Neuronal stem cell (in vitro differentiated cells): ENCODE results near the gene EPB41.

Experiments used
- DNase-seq: peaks from one replicate; pipeline ENCODE4 v3.0.0-alpha.2; 2013; ENCODE audit warnings: low spot score
- H2AFZ ChIP-seq: one replicate; pipeline ENCODE4 v1.6.1; 2013; ENCODE audit warnings: mild to moderate bottlenecking, low read length, inconsistent platforms
- H2AK5ac ChIP-seq: 2 replicates; pipeline ENCODE4 v1.6.1; 2013; ENCODE audit warnings: low read depth, mild to moderate bottlenecking, inconsistent platforms, low read length, moderate library complexity, mixed read lengths
- H2BK120ac ChIP-seq: 2 replicates; pipeline ENCODE4 v1.6.1; 2013; ENCODE audit warnings: low read depth, mild to moderate bottlenecking, inconsistent platforms, low read length, moderate library complexity, mixed read lengths
- H2BK12ac ChIP-seq: one replicate; pipeline ENCODE4 v1.6.1; 2013; ENCODE audit warnings: low read length, inconsistent platforms
- H2BK15ac ChIP-seq: 2 replicates; pipeline ENCODE4 v1.6.1; 2013; ENCODE audit warnings: mild to moderate bottlenecking, low read length, inconsistent platforms, mixed read lengths
- H2BK5ac ChIP-seq: one replicate; pipeline ENCODE4 v1.6.1; 2013; ENCODE audit warnings: inconsistent platforms, mild to moderate bottlenecking, low read length, moderate library complexity
- H3K14ac ChIP-seq: one replicate; pipeline ENCODE4 v1.6.1; 2013; ENCODE audit warnings: low read length, inconsistent platforms
- H3K18ac ChIP-seq: 2 replicates; pipeline ENCODE4 v1.6.1; 2013; ENCODE audit warnings: low read length, inconsistent platforms
- H3K23ac ChIP-seq: 2 replicates; pipeline ENCODE4 v1.6.1; 2013; ENCODE audit warnings: low read depth, mild to moderate bottlenecking, mixed read lengths, low read length, inconsistent platforms; ENCODE audit not compliant: poor library complexity
- H3K27ac ChIP-seq: replicated peaks from 3 replicates; pipeline ENCODE4 v1.5.1; 2013; ENCODE audit warnings: low read length, inconsistent platforms
- H3K27me3 ChIP-seq, 3 experiments: 2 replicates each; pipeline ENCODE4 v1.6.1; 2013; ENCODE audit warnings: low read length in 3 of 3, mild to moderate bottlenecking in 2 of 3, inconsistent platforms in 1 of 3, low read depth in 1 of 3, mixed read lengths in 1 of 3, moderate library complexity in 1 of 3; ENCODE audit not compliant: control insufficient read depth in 3 of 3, insufficient read depth in 3 of 3
- H3K36me3 ChIP-seq, 2 donors: replicated peaks in 1 of 2; 2 replicates each; pipeline ENCODE4 v1.6.1; 2013; ENCODE audit warnings: low read length in 2 of 2; ENCODE audit not compliant: control insufficient read depth in 2 of 2, insufficient read depth in 2 of 2
- H3K4ac ChIP-seq: 2 replicates; pipeline ENCODE4 v1.6.1; 2013; ENCODE audit warnings: inconsistent platforms, mild to moderate bottlenecking, low read length, moderate library complexity
- H3K4me1 ChIP-seq, 2 donors: 1 replicate in 1 of 2; 2 replicates in 1 of 2; pipeline ENCODE4 v1.6.1; 2013; ENCODE audit warnings: low read length in 2 of 2, low read depth in 1 of 2; ENCODE audit not compliant: control insufficient read depth in 2 of 2, insufficient read depth in 1 of 2
- H3K4me2 ChIP-seq: one replicate; pipeline ENCODE4 v1.6.1; 2013; ENCODE audit warnings: mild to moderate bottlenecking, low read length, inconsistent platforms; ENCODE audit not compliant: insufficient read depth, poor library complexity, severe bottlenecking
- H3K4me3 ChIP-seq, 2 donors: 2 replicates each; pipeline ENCODE4 v1.5.1; 2013; ENCODE audit warnings: low read length in 2 of 2, mild to moderate bottlenecking in 2 of 2, inconsistent platforms in 1 of 2, moderate library complexity in 1 of 2
- H3K79me1 ChIP-seq: one replicate; pipeline ENCODE4 v1.6.1; 2013; ENCODE audit warnings: low read depth, mild to moderate bottlenecking, inconsistent platforms, low read length, moderate library complexity
- H3K9ac ChIP-seq: one replicate; pipeline ENCODE4 v1.6.1; 2013; ENCODE audit warnings: mild to moderate bottlenecking, low read depth, low read length, inconsistent platforms; ENCODE audit not compliant: poor library complexity
- H3K9me3 ChIP-seq, 2 donors: replicated peaks in 1 of 2; 2 replicates each; pipeline versions ENCODE3 to v1.6.1; 2013; ENCODE audit warnings: low read length in 2 of 2, mild to moderate bottlenecking in 2 of 2, inconsistent platforms in 1 of 2, low read depth in 1 of 2, mixed read lengths in 1 of 2, moderate library complexity in 1 of 2; ENCODE audit not compliant: control insufficient read depth in 2 of 2, insufficient read depth in 1 of 2
- H4K8ac ChIP-seq: one replicate; pipeline ENCODE4 v1.6.1; 2013; ENCODE audit warnings: low read depth, mild to moderate bottlenecking, inconsistent platforms, low read length, moderate library complexity
- H4K91ac ChIP-seq: one replicate; pipeline ENCODE4 v1.6.1; 2013; ENCODE audit warnings: low read length, low read depth, mild to moderate bottlenecking, inconsistent platforms; ENCODE audit not compliant: poor library complexity
- WGBS, 2 donors: extraction: QIAGEN DNeasy Blood & Tissue Kit; methylation state at CpG; one replicate each; pipeline ENCODE4 v1.1.7; 2013; ENCODE audit warnings: missing lambda C conversion rate in 2 of 2, mixed read lengths in 1 of 2; ENCODE audit not compliant: insufficient read length in 2 of 2, insufficient replicate concordance in 1 of 2; ENCODE audit errors: extremely low coverage in 2 of 2; 5-methylcytosine and 5-hydroxymethylcytosine counted together

The EPB41 gene

GRCh38 chr1:28966617-28967016 lies 52.2 kb downstream of the EPB41 start:
- Histone ChIP-seq H4K91ac (no peak overlapping the region), H2BK15ac (no peak overlapping the region), H3K36me3 (no peaks in the 10 kb centered on the region), H3K4me2 (no peak overlapping the region), H2AFZ (no peak overlapping the region), H3K79me1 (peaks cover 2% of the 10 kb centered on the region), H3K27me3 (no peaks in the 10 kb centered on the region), H2BK5ac (no peak overlapping the region), H3K4me1 (no peaks in the 10 kb centered on the region), H3K27ac (no peak overlapping the region), H3K9me3 (no peaks in the 10 kb centered on the region), H3K14ac (no peak overlapping the region), H3K23ac (no peak overlapping the region), H2AK5ac (no peak overlapping the region), H3K18ac (no peak overlapping the region), H2BK12ac (no peak overlapping the region), H2BK120ac (no peak overlapping the region), H3K9ac (no peak overlapping the region), H3K4me3 (no peak overlapping the region), H4K8ac (no peak overlapping the region), H3K4ac (no peak overlapping the region)
- DNase-seq, result no peak
- no CpG with 5 or more reads among the region's 2 CpGs for WGBS, 2 donors

- Histone ChIP-seq H3K79me1 (peaks cover 2% of the 10 kb centered on the region), H3K14ac (no peak overlapping the region), H3K4me2 (no peak overlapping the region), H3K27me3 (no peaks in the 10 kb centered on the region), H2AK5ac (no peak overlapping the region), H3K36me3 (no peaks in the 10 kb centered on the region), H2BK120ac (no peak overlapping the region), H4K91ac (no peak overlapping the region), H3K9ac (no peak overlapping the region), H3K23ac (no peak overlapping the region), H2AFZ (no peak overlapping the region), H3K4ac (no peak overlapping the region), H3K4me1 (no peaks in the 10 kb centered on the region), H3K9me3 (peaks cover 0 to 5% of the 10 kb centered on the region in 2 donors), H3K4me3 (no peak overlapping the region), H3K18ac (no peak overlapping the region), H3K27ac (no peak overlapping the region), H2BK15ac (no peak overlapping the region), H4K8ac (no peak overlapping the region), H2BK12ac (no peak overlapping the region), H2BK5ac (no peak overlapping the region)
- WGBS, 2 donors, result no CpG with 5 or more reads among the region's 9 CpGs
- no peak for DNase-seq
Observed at GRCh38 chr1:28971980-28972771, 57.8 kb downstream of the EPB41 start.

GRCh38 chr1:28973596-28974421 lies 59.4 kb downstream of the EPB41 start:
- no peaks in the 10 kb centered on the region for H3K36me3 ChIP-seq
- no peak overlapping the region for H2AFZ ChIP-seq
- no peak overlapping the region for H2AK5ac ChIP-seq
- H3K27me3 ChIP-seq, result no peaks in the 10 kb centered on the region
- H2BK120ac ChIP-seq, result no peak overlapping the region
- H4K91ac ChIP-seq, result no peak overlapping the region
- peaks cover 0 to 5% of the 10 kb centered on the region in 2 donors for H3K9me3 ChIP-seq
- DNase-seq, result no peak
- no peak overlapping the region for H3K9ac ChIP-seq
- no peak overlapping the region for H3K14ac ChIP-seq
- no peak overlapping the region for H3K27ac ChIP-seq
- H2BK15ac ChIP-seq, result no peak overlapping the region
- H3K4me2 ChIP-seq, result no peak overlapping the region
- no peak overlapping the region for H3K4me3 ChIP-seq
- peaks cover 2% of the 10 kb centered on the region for H3K79me1 ChIP-seq
- no peak overlapping the region for H2BK5ac ChIP-seq
- H3K4me1 ChIP-seq, result no peaks in the 10 kb centered on the region
- no peak overlapping the region for H2BK12ac ChIP-seq
- no peak overlapping the region for H4K8ac ChIP-seq
- H3K23ac ChIP-seq, result no peak overlapping the region
- no peak overlapping the region for H3K4ac ChIP-seq
- no CpG with 5 or more reads among the region's 3 CpGs for WGBS, 2 donors
- H3K18ac ChIP-seq, result no peak overlapping the region

GRCh38 chr1:28974432-28974831 lies 60.1 kb downstream of the EPB41 start:
- no peak overlapping the region for H4K91ac ChIP-seq
- WGBS, 2 donors, result 100% methylated on average over 2 of the region's 2 CpGs
- H4K8ac ChIP-seq, result no peak overlapping the region
- peaks cover 0 to 5% of the 10 kb centered on the region in 2 donors for H3K9me3 ChIP-seq
- no peaks in the 10 kb centered on the region for H3K4me1 ChIP-seq
- peaks cover 2% of the 10 kb centered on the region for H3K79me1 ChIP-seq
- no peak overlapping the region for H3K9ac ChIP-seq
- H3K18ac ChIP-seq, result no peak overlapping the region
- no peak overlapping the region for H2AFZ ChIP-seq
- H2AK5ac ChIP-seq, result no peak overlapping the region
- no peak overlapping the region for H2BK15ac ChIP-seq
- H2BK120ac ChIP-seq, result no peak overlapping the region
- H3K4me3 ChIP-seq, result no peak overlapping the region
- DNase-seq, result no peak
- no peak overlapping the region for H3K23ac ChIP-seq
- no peak overlapping the region for H2BK12ac ChIP-seq
- H3K14ac ChIP-seq, result no peak overlapping the region
- no peaks in the 10 kb centered on the region for H3K27me3 ChIP-seq
- H2BK5ac ChIP-seq, result no peak overlapping the region
- no peak overlapping the region for H3K27ac ChIP-seq
- no peak overlapping the region for H3K4me2 ChIP-seq
- H3K4ac ChIP-seq, result no peak overlapping the region
- H3K36me3 ChIP-seq, result no peaks in the 10 kb centered on the region
